GM23338 (cell line): Measurements from ENCODE around the gene TAF1L. TPM values are rescaled to one million over a fixed set of nuclear protein-coding genes. Genes with fewer than 3 reads are reported as not detected.
A peak's percentile ranks its signal among the peaks of the same experiment; 100 is the strongest.

ENCODE experiments used
- ATAC-seq: fragments of 200-7000 bp; cut with Tn5 transposase; 3 replicates; pipeline ENCODE4 v1.9.1; 2020
- DNase-seq: peaks from one replicate; pipeline ENCODE4 v3.0.0-alpha.2; 2015; ENCODE audit warnings: low spot score
- H2AFZ ChIP-seq: fragments of 200-600 bp; sonication (generic); 2 replicates; pipeline ENCODE4 v1.8.0; 2016; ENCODE audit warnings: antibody characterized with exemption, mild to moderate bottlenecking, moderate library complexity
- H3F3A ChIP-seq: fragments of 200-600 bp; sonication (generic); replicated peaks from 2 replicates; pipeline ENCODE4 v1.8.0; 2017; ENCODE audit warnings: antibody characterized with exemption, mixed run types, low read depth
- H3K27ac ChIP-seq: fragments of 200-600 bp; sonication (generic); 2 replicates; pipeline ENCODE4 v1.6.1; 2016; ENCODE audit warnings: low read depth
- H3K27me3 ChIP-seq: fragments of 200-600 bp; sonication (generic); 2 replicates; pipeline ENCODE4 v1.8.0; 2016; ENCODE audit warnings: mild to moderate bottlenecking, mixed run types, moderate library complexity; ENCODE audit not compliant: insufficient read depth
- H3K36me3 ChIP-seq: fragments of 200-600 bp; sonication (generic); 2 replicates; pipeline ENCODE4 v1.8.0; 2016; ENCODE audit warnings: mild to moderate bottlenecking; ENCODE audit not compliant: insufficient read depth
- H3K4me1 ChIP-seq: fragments of 200-600 bp; sonication (generic); 2 replicates; pipeline ENCODE4 v1.8.0; 2016; ENCODE audit warnings: mild to moderate bottlenecking, moderate library complexity; ENCODE audit not compliant: insufficient read depth
- H3K4me2 ChIP-seq: fragments of 200-600 bp; sonication (generic); 2 replicates; pipeline ENCODE4 v1.7.1; 2017; ENCODE audit warnings: mixed run types
- H3K4me3 ChIP-seq: fragments of 200-600 bp; sonication (generic); 2 replicates; pipeline ENCODE4 v1.6.1; 2016; ENCODE audit warnings: mixed run types
- H3K79me2 ChIP-seq: fragments of 200-600 bp; sonication (generic); replicated peaks from 2 replicates; pipeline ENCODE4 v1.8.0; 2017; ENCODE audit warnings: mild to moderate bottlenecking; ENCODE audit not compliant: insufficient read depth
- H3K9me2 ChIP-seq: fragments of 200-600 bp; sonication (generic); 2 replicates; pipeline ENCODE4 v1.8.0; 2017; ENCODE audit not compliant: insufficient read depth
- H4K20me1 ChIP-seq: fragments of 200-600 bp; sonication (generic); replicated peaks from 2 replicates; pipeline ENCODE4 v1.8.0; 2017; ENCODE audit warnings: mild to moderate bottlenecking; ENCODE audit not compliant: insufficient read depth
- H3K27ac Mint-ChIP-seq: 2 replicates; pipeline ENCODE4 v1.8.0; 2020; ENCODE audit warnings: inconsistent platforms, mild to moderate bottlenecking, moderate library complexity, mixed read lengths
- H3K27me3 Mint-ChIP-seq: 3 replicates; pipeline ENCODE4 v1.8.0; 2022; ENCODE audit warnings: low read depth, mild to moderate bottlenecking, moderate library complexity, mixed read lengths, inconsistent platforms; ENCODE audit not compliant: insufficient read depth, poor library complexity
- H3K36me3 Mint-ChIP-seq: 3 replicates; pipeline ENCODE4 v1.8.0; 2021; ENCODE audit warnings: low read depth, mild to moderate bottlenecking, inconsistent platforms, moderate library complexity, mixed read lengths
- H3K4me1 Mint-ChIP-seq: 3 replicates; pipeline ENCODE4 v1.8.0; 2020; ENCODE audit warnings: mild to moderate bottlenecking, inconsistent platforms, mixed read lengths
- H3K4me3 Mint-ChIP-seq: 3 replicates; pipeline ENCODE4 v1.8.0; 2021; ENCODE audit warnings: moderate library complexity, mild to moderate bottlenecking, inconsistent platforms, mixed read lengths
- H3K9me3 Mint-ChIP-seq: 3 replicates; pipeline ENCODE4 v1.8.0; 2020; ENCODE audit warnings: moderate library complexity, mild to moderate bottlenecking, inconsistent platforms, mixed read lengths
- CREB1 ChIP-seq: fragments of 250-450 bp; sonication (Bioruptor Pico); IDR thresholded peaks from 2 replicates; pipeline ENCODE4 v1.5.0; 2020; ENCODE audit warnings: low read depth, mild to moderate bottlenecking, moderate library complexity
- EZH2 ChIP-seq: fragments of 200-600 bp; sonication (generic); IDR thresholded peaks from one replicate; pipeline ENCODE4 v1.8.0; 2017; ENCODE audit warnings: antibody characterized with exemption, mild to moderate bottlenecking, low read depth; ENCODE audit not compliant: unreplicated experiment
- EZH2phosphoT487 ChIP-seq: fragments of 200-600 bp; sonication (generic); IDR thresholded peaks from one replicate; pipeline ENCODE4 v1.8.1; 2018; ENCODE audit warnings: antibody characterized with exemption; ENCODE audit not compliant: unreplicated experiment
- JUNB ChIP-seq: IDR thresholded peaks from one replicate; pipeline ENCODE4 v1.6.1; 2016; ENCODE audit warnings: antibody characterized with exemption; ENCODE audit not compliant: unreplicated experiment
- NANOG ChIP-seq: IDR thresholded peaks from 2 replicates; pipeline ENCODE4 v1.6.1; 2016; ENCODE audit warnings: antibody characterized with exemption, borderline replicate concordance
- POLR2AphosphoS5 ChIP-seq: IDR thresholded peaks from 2 replicates; pipeline ENCODE4 v1.6.1; 2016; ENCODE audit warnings: antibody characterized with exemption, low read depth
- STAT1 ChIP-seq: IDR thresholded peaks from one replicate; pipeline ENCODE4 v1.6.1; 2016; ENCODE audit warnings: antibody characterized with exemption; ENCODE audit not compliant: unreplicated experiment
- ZNF114 ChIP-seq: fragments of 250-450 bp; sonication (Bioruptor Pico); IDR thresholded peaks from 2 replicates; pipeline ENCODE4 v1.5.0; 2020; ENCODE audit warnings: mild to moderate bottlenecking, moderate library complexity
- ZNF331 ChIP-seq: fragments of 250-450 bp; sonication (Bioruptor Pico); IDR thresholded peaks from 2 replicates; pipeline ENCODE4 v1.5.0; 2020; ENCODE audit warnings: low read depth, mild to moderate bottlenecking, moderate library complexity
- polyA plus RNA-seq: library from polyadenylated mRNA; unstranded; fragments of >200 nt; fragmentation: Nextera tagmentation; extraction: Ambion mirVana; gene quantifications from 2 replicates; pipeline ENCODE4 v1.2.1, GENCODE V29; 2016
- total RNA-seq: library from RNA; depleted of rRNA; stranded (reverse); fragments of >200 nt; shearing (Covaris generic); gene quantifications from 2 replicates; pipeline ENCODE4 v1.2.3, GENCODE V29; 2014
- TF ChIP-seq, protein P1 (sequence below): fragments of 250-450 bp; sonication (Bioruptor Pico); IDR thresholded peaks from 2 replicates; pipeline ENCODE4 v1.5.0; 2020; ENCODE audit warnings: mild to moderate bottlenecking, moderate library complexity
- TF ChIP-seq, protein P2 (sequence below), 2 experiments: fragments of 200-600 bp in 1 of 2; sonication (generic) in 1 of 2; conservative IDR thresholded peaks; 2 replicates each; pipeline versions ENCODE4 v1.5.1 to v1.6.1; 2016 to 2017; ENCODE audit warnings: antibody characterized with exemption in 2 of 2, low read depth in 2 of 2, mild to moderate bottlenecking in 2 of 2, moderate library complexity in 1 of 2
- TF ChIP-seq, protein P3 (sequence below): IDR thresholded peaks from one replicate; pipeline ENCODE4 v1.6.1; 2018; ENCODE audit warnings: antibody characterized with exemption; ENCODE audit not compliant: unreplicated experiment
- TF ChIP-seq, protein P4 (sequence below): IDR thresholded peaks from 2 replicates; pipeline ENCODE4 v1.6.1; 2016; ENCODE audit warnings: antibody characterized with exemption

TAF1L gene
- total and polyA plus RNA-seq, 2 experiments from 2014 or later = 0.07 TPM; not detected in 1

- Histone ChIP-seq H3K36me3 (no peaks in the 10 kb centered on the region), H2AFZ (peak overlapping the region; percentile 75), H3K27me3 (no peaks in the 10 kb centered on the region), H3K4me2 (no peak overlapping the region), H3K9me2 (no peaks in the 10 kb centered on the region), H3K4me3 (no peak overlapping the region), H3K79me2 (no peaks in the 10 kb centered on the region), H3K4me1 (0 out of 2 replicates have a peak, but pooled peaks cover 7% of the 10 kb centered on the region), H3K27ac (no peak overlapping the region), H3F3A (no peaks in the 10 kb centered on the region), H4K20me1 (no peaks in the 10 kb centered on the region)
- no peaks in the 10 kb centered on the region for H3K36me3 Mint-ChIP-seq
- DNase-seq (no peak), ATAC-seq (peak; percentile 36; the same call in 2 of the 3 replicates)
- TF ChIP-seq, protein P1, sequence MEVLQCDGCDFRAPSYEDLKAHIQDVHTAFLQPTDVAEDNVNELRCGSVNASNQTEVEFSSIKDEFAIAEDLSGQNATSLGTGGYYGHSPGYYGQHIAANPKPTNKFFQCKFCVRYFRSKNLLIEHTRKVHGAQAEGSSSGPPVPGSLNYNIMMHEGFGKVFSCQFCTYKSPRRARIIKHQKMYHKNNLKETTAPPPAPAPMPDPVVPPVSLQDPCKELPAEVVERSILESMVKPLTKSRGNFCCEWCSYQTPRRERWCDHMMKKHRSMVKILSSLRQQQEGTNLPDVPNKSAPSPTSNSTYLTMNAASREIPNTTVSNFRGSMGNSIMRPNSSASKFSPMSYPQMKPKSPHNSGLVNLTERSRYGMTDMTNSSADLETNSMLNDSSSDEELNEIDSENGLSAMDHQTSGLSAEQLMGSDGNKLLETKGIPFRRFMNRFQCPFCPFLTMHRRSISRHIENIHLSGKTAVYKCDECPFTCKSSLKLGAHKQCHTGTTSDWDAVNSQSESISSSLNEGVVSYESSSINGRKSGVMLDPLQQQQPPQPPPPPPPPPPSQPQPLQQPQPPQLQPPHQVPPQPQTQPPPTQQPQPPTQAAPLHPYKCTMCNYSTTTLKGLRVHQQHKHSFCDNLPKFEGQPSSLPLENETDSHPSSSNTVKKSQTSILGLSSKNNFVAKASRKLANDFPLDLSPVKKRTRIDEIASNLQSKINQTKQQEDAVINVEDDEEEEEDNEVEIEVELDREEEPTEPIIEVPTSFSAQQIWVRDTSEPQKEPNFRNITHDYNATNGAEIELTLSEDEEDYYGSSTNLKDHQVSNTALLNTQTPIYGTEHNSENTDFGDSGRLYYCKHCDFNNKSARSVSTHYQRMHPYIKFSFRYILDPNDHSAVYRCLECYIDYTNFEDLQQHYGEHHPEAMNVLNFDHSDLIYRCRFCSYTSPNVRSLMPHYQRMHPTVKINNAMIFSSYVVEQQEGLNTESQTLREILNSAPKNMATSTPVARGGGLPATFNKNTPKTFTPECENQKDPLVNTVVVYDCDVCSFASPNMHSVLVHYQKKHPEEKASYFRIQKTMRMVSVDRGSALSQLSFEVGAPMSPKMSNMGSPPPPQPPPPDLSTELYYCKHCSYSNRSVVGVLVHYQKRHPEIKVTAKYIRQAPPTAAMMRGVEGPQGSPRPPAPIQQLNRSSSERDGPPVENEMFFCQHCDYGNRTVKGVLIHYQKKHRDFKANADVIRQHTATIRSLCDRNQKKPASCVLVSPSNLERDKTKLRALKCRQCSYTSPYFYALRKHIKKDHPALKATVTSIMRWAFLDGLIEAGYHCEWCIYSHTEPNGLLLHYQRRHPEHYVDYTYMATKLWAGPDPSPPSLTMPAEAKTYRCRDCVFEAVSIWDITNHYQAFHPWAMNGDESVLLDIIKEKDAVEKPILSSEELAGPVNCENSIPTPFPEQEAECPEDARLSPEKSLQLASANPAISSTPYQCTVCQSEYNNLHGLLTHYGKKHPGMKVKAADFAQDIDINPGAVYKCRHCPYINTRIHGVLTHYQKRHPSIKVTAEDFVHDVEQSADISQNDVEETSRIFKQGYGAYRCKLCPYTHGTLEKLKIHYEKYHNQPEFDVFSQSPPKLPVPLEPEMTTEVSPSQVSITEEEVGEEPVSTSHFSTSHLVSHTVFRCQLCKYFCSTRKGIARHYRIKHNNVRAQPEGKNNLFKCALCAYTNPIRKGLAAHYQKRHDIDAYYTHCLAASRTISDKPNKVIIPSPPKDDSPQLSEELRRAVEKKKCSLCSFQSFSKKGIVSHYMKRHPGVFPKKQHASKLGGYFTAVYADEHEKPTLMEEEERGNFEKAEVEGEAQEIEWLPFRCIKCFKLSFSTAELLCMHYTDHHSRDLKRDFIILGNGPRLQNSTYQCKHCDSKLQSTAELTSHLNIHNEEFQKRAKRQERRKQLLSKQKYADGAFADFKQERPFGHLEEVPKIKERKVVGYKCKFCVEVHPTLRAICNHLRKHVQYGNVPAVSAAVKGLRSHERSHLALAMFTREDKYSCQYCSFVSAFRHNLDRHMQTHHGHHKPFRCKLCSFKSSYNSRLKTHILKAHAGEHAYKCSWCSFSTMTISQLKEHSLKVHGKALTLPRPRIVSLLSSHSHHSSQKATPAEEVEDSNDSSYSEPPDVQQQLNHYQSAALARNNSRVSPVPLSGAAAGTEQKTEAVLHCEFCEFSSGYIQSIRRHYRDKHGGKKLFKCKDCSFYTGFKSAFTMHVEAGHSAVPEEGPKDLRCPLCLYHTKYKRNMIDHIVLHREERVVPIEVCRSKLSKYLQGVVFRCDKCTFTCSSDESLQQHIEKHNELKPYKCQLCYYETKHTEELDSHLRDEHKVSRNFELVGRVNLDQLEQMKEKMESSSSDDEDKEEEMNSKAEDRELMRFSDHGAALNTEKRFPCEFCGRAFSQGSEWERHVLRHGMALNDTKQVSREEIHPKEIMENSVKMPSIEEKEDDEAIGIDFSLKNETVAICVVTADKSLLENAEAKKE = no peak
- TF ChIP-seq, protein P2, sequence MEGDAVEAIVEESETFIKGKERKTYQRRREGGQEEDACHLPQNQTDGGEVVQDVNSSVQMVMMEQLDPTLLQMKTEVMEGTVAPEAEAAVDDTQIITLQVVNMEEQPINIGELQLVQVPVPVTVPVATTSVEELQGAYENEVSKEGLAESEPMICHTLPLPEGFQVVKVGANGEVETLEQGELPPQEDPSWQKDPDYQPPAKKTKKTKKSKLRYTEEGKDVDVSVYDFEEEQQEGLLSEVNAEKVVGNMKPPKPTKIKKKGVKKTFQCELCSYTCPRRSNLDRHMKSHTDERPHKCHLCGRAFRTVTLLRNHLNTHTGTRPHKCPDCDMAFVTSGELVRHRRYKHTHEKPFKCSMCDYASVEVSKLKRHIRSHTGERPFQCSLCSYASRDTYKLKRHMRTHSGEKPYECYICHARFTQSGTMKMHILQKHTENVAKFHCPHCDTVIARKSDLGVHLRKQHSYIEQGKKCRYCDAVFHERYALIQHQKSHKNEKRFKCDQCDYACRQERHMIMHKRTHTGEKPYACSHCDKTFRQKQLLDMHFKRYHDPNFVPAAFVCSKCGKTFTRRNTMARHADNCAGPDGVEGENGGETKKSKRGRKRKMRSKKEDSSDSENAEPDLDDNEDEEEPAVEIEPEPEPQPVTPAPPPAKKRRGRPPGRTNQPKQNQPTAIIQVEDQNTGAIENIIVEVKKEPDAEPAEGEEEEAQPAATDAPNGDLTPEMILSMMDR (conservative IDR thresholded peaks at IDR 0.05; ENCODE audit: low read depth in 2 of 2) = no peak
- TF ChIP-seq CREB1 (CRISPR knock-in tag) (no peak), NANOG (no peak), ZNF114 (CRISPR knock-in tag) (no peak), STAT1 (no peak), POLR2AphosphoS5 (no peak), EZH2 (no peak), EZH2phosphoT487 (no peak), ZNF331 (CRISPR knock-in tag) (no peak), JUNB (no peak)
- TF ChIP-seq, protein P3, sequence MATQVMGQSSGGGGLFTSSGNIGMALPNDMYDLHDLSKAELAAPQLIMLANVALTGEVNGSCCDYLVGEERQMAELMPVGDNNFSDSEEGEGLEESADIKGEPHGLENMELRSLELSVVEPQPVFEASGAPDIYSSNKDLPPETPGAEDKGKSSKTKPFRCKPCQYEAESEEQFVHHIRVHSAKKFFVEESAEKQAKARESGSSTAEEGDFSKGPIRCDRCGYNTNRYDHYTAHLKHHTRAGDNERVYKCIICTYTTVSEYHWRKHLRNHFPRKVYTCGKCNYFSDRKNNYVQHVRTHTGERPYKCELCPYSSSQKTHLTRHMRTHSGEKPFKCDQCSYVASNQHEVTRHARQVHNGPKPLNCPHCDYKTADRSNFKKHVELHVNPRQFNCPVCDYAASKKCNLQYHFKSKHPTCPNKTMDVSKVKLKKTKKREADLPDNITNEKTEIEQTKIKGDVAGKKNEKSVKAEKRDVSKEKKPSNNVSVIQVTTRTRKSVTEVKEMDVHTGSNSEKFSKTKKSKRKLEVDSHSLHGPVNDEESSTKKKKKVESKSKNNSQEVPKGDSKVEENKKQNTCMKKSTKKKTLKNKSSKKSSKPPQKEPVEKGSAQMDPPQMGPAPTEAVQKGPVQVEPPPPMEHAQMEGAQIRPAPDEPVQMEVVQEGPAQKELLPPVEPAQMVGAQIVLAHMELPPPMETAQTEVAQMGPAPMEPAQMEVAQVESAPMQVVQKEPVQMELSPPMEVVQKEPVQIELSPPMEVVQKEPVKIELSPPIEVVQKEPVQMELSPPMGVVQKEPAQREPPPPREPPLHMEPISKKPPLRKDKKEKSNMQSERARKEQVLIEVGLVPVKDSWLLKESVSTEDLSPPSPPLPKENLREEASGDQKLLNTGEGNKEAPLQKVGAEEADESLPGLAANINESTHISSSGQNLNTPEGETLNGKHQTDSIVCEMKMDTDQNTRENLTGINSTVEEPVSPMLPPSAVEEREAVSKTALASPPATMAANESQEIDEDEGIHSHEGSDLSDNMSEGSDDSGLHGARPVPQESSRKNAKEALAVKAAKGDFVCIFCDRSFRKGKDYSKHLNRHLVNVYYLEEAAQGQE = no peak
- TF ChIP-seq, protein P4, sequence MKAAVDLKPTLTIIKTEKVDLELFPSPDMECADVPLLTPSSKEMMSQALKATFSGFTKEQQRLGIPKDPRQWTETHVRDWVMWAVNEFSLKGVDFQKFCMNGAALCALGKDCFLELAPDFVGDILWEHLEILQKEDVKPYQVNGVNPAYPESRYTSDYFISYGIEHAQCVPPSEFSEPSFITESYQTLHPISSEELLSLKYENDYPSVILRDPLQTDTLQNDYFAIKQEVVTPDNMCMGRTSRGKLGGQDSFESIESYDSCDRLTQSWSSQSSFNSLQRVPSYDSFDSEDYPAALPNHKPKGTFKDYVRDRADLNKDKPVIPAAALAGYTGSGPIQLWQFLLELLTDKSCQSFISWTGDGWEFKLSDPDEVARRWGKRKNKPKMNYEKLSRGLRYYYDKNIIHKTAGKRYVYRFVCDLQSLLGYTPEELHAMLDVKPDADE = no peak
- peaks cover 14% of the 10 kb centered on the region for H3K4me1 Mint-ChIP-seq
- H3K27me3 Mint-ChIP-seq = no peaks in the 10 kb centered on the region
- no peaks in the 10 kb centered on the region for H3K9me3 Mint-ChIP-seq
- H3K4me3 Mint-ChIP-seq = no peak overlapping the region
- no peak overlapping the region for H3K27ac Mint-ChIP-seq
Observed at GRCh38 chr9:32580631-32581300, 54.7 kb downstream of the TAF1L start.
